ENCODE measurements around the gene HIPK2. TPM values are rescaled to one million over a fixed set of nuclear protein-coding genes. Genes with fewer than 3 reads are reported as not detected.
A peak's percentile ranks its signal among the peaks of the same experiment; 100 is the strongest.

HIPK2 gene
- total RNA-seq, 2 experiments from 2014 or later, result 17.3 to 17.6 TPM

- DNase-seq (peak; percentile 17), ATAC-seq (no peak)
- intact Hi-C loops (cut with micrococcal nuclease), result no loop called here
- H3K4me3 Mint-ChIP-seq, result no peak overlapping the region
- POLR2A ChIA-PET, result interaction anchor here (0.7 kb wide), 1 partner anchor 23 kb away, joined by 5 read pairs; no protein-coding TSS in a partner anchor
- H3K27me3 Mint-ChIP-seq, result no peaks in the 10 kb centered on the region
- H3K36me3 Mint-ChIP-seq (ENCODE audit: low read depth), result peaks cover 4% of the 10 kb centered on the region
- H3K27ac Mint-ChIP-seq, result no peak overlapping the region
- H3K9me3 Mint-ChIP-seq, result no peaks in the 10 kb centered on the region
- TF ChIP-seq CTCF (IDR thresholded peaks at IDR 0.05), result no peak
- peaks cover 11% of the 10 kb centered on the region for H3K4me1 Mint-ChIP-seq (ENCODE audit: low read depth)
- CTCF ChIA-PET, result interaction anchor here (0.5 to 1.9 kb wide), 2 partner anchors 19 to 26 kb away, joined by 3 to 12 read pairs; no protein-coding TSS in a partner anchor
Observed at GRCh38 chr7:139582671-139583155, 195.1 kb downstream of the HIPK2 start.

GRCh38 chr7:139582130-139582650 is 195.6 kb downstream of the HIPK2 start:
- Mint-ChIP-seq H3K36me3 (ENCODE audit: low read depth) (peaks cover 4% of the 10 kb centered on the region), H3K27me3 (no peaks in the 10 kb centered on the region), H3K4me1 (ENCODE audit: low read depth) (peaks cover 11% of the 10 kb centered on the region), H3K4me3 (no peak overlapping the region), H3K27ac (no peak overlapping the region), H3K9me3 (no peaks in the 10 kb centered on the region)
- POLR2A ChIA-PET, result interaction anchor here (0.7 kb wide), 1 partner anchor 24 kb away, joined by 5 read pairs; no protein-coding TSS in a partner anchor
- no peak for ATAC-seq
- intact Hi-C loops (cut with micrococcal nuclease), result no loop called here
- CTCF ChIA-PET, result interaction anchor here (0.5 to 1.9 kb wide), 3 partner anchors 20 to 26 kb away, joined by 3 to 12 read pairs (median 3); no protein-coding TSS in a partner anchor
- TF ChIP-seq CTCF (IDR thresholded peaks at IDR 0.05), result no peak
- no peak for DNase-seq

- Mint-ChIP-seq H3K36me3 (ENCODE audit: low read depth) (no peaks in the 10 kb centered on the region), H3K9me3 (no peaks in the 10 kb centered on the region), H3K4me3 (no peak overlapping the region), H3K27me3 (no peaks in the 10 kb centered on the region), H3K4me1 (ENCODE audit: low read depth) (peaks cover 11% of the 10 kb centered on the region), H3K27ac (no peak overlapping the region)
- ChIA-PET CTCF (interaction anchor here (0.6 kb wide), 1 partner anchor 146 kb away, joined by 3 read pairs; no protein-coding TSS in a partner anchor), POLR2A (no interaction called here)
- intact Hi-C loops (cut with micrococcal nuclease), result no loop called here
- DNase-seq (no peak), ATAC-seq (no peak)
- no peak for TF ChIP-seq CTCF (IDR thresholded peaks at IDR 0.05)
Observed at GRCh38 chr7:139580435-139580834, 197.4 kb downstream of the HIPK2 start.

GRCh38 chr7:139576179-139576973 is 201.4 kb downstream of the HIPK2 start:
- Mint-ChIP-seq H3K4me1 (ENCODE audit: low read depth) (no peaks in the 10 kb centered on the region), H3K9me3 (no peaks in the 10 kb centered on the region), H3K4me3 (no peak overlapping the region), H3K36me3 (ENCODE audit: low read depth) (no peaks in the 10 kb centered on the region), H3K27ac (no peak overlapping the region), H3K27me3 (no peaks in the 10 kb centered on the region)
- ChIA-PET CTCF (no interaction called here), POLR2A (no interaction called here)
- intact Hi-C loops (cut with micrococcal nuclease), result no loop called here
- DNase-seq, result no peak
- ATAC-seq, result no peak
- TF ChIP-seq CTCF (IDR thresholded peaks at IDR 0.05), result no peak

- ChIA-PET CTCF (no interaction called here), POLR2A (no interaction called here)
- no peaks in the 10 kb centered on the region for H3K27me3 Mint-ChIP-seq
- H3K27ac Mint-ChIP-seq, result no peak overlapping the region
- no peak for TF ChIP-seq CTCF (IDR thresholded peaks at IDR 0.05)
- no peak for ATAC-seq
- H3K4me1 Mint-ChIP-seq (ENCODE audit: low read depth), result no peaks in the 10 kb centered on the region
- no peaks in the 10 kb centered on the region for H3K36me3 Mint-ChIP-seq (ENCODE audit: low read depth)
- DNase-seq, result no peak
- no peak overlapping the region for H3K4me3 Mint-ChIP-seq
- intact Hi-C loops (cut with micrococcal nuclease), result no loop called here
- no peaks in the 10 kb centered on the region for H3K9me3 Mint-ChIP-seq
Observed at GRCh38 chr7:139575338-139575680, 202.5 kb downstream of the HIPK2 start.

Measured in activated CD8-positive, alpha-beta T cell treated with anti-CD3 and anti-CD28 coated beads for 36 hours (primary cell).